ENCODE results near the gene C17orf100.
"Not testable (repeated sequence)": the region's sequence is repeated elsewhere in the genome, so short reads cannot be mapped to it uniquely, and the experiment has no call there.

The C17orf100 gene

GRCh38 chr17:6684460-6684783 is 32.9 kb downstream of the C17orf100 start:
- no peak for TF ChIP-seq POLR2AphosphoS5 (IDR thresholded peaks at IDR 0.05; ENCODE audit: borderline replicate concordance, low read depth, low read length)
- TF ChIP-seq FOXP2 (optimal IDR thresholded peaks at IDR 0.05; ENCODE audit: control extremely low read depth, extremely low read length, insufficient read depth) = no peak
- no peak for TF ChIP-seq EZH2 (IDR thresholded peaks at IDR 0.05)
- H3K36me3 ChIP-seq (ENCODE audit: insufficient read depth, low read length) = no peaks in the 10 kb centered on the region
- no peak overlapping the region for H3K27ac ChIP-seq
- DNase-seq (ENCODE audit: low read depth, low spot score) = no peak
- no peak overlapping the region for H3K9ac ChIP-seq (ENCODE audit: insufficient read length)
- no peaks in the 10 kb centered on the region for H3K9me3 ChIP-seq (ENCODE audit: low read depth, low read length)
- no peak overlapping the region for H3K4me3 ChIP-seq

DNA sequence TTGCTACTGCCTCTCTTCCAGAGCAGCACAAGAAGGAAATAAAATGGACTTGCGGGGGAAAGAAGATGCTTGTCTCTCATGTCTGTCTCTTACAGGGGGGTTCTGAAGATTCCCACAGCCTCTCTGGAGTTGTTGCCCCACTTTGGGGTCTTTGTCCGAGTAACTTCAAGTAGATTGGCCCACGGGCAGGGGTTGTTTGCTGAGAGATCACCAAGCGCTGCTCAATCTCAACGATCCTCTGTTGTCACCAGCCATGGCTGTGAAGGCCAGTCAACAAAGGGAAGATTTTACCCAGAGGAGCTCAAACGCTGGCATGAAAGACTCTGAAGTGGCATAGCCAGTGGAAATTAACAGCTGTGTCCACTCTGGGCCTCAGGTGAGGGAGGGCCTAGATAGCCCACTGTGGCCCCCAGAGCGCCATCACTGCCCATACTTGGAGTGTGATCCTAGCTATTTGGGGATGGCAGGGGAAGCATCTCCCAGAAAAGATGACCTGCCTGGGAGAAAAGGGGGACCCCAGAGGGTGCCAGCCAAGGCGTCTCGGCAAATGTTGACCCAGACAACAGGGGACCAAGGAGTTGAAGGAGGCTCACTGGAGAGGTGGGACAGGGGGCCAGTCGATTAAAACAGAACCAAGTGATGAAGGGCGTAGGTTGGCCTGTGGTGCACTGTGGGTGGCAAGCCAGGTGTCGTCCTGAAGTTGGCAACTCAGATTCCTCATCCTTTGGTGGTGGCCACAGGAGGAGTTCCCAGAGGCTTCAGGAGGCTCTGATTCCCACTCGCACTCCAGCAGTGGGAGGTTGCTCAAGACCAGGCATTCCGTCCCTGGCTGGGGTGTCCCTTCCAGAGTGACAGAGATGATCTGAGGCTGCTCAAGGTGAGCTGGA is 33.6 kb downstream of the C17orf100 start:
- H3K36me3 ChIP-seq (ENCODE audit: insufficient read depth, low read length) = no peaks in the 10 kb centered on the region
- H3K9me3 ChIP-seq (ENCODE audit: low read depth, low read length) = no peaks in the 10 kb centered on the region
- no peak for TF ChIP-seq POLR2AphosphoS5 (IDR thresholded peaks at IDR 0.05; ENCODE audit: borderline replicate concordance, low read depth, low read length)
- no peak for TF ChIP-seq EZH2 (IDR thresholded peaks at IDR 0.05)
- no peak for TF ChIP-seq FOXP2 (optimal IDR thresholded peaks at IDR 0.05; ENCODE audit: control extremely low read depth, extremely low read length, insufficient read depth)
- H3K9ac ChIP-seq (ENCODE audit: insufficient read length) = no peak overlapping the region
- H3K27ac ChIP-seq = no peak overlapping the region
- no peak overlapping the region for H3K4me3 ChIP-seq
- no peak for DNase-seq (ENCODE audit: low read depth, low spot score)

GRCh38 chr17:6686026-6686425 is 34.5 kb downstream of the C17orf100 start:
- Histone ChIP-seq H3K27ac (no peak overlapping the region), H3K4me3 (no peak overlapping the region), H3K9ac (ENCODE audit: insufficient read length) (no peak overlapping the region), H3K36me3 (ENCODE audit: insufficient read depth, low read length) (no peaks in the 10 kb centered on the region), H3K9me3 (ENCODE audit: low read depth, low read length) (no peaks in the 10 kb centered on the region)
- no peak for DNase-seq (ENCODE audit: low read depth, low spot score)
- TF ChIP-seq EZH2 (IDR thresholded peaks at IDR 0.05) (no peak), FOXP2 (optimal IDR thresholded peaks at IDR 0.05; ENCODE audit: control extremely low read depth, extremely low read length, insufficient read depth) (no peak), POLR2AphosphoS5 (IDR thresholded peaks at IDR 0.05; ENCODE audit: borderline replicate concordance, low read depth, low read length) (no peak)

GRCh38 chr17:6688944-6689343 is 37.4 kb downstream of the C17orf100 start:
- Histone ChIP-seq H3K36me3 (ENCODE audit: insufficient read depth, low read length) (no peaks in the 10 kb centered on the region), H3K9me3 (ENCODE audit: low read depth, low read length) (no peaks in the 10 kb centered on the region), H3K27ac (no peak overlapping the region), H3K9ac (ENCODE audit: insufficient read length) (no peak overlapping the region), H3K4me3 (no peak overlapping the region)
- no peak for DNase-seq (ENCODE audit: low read depth, low spot score)
- TF ChIP-seq POLR2AphosphoS5 (IDR thresholded peaks at IDR 0.05; ENCODE audit: borderline replicate concordance, low read depth, low read length) (no peak), EZH2 (IDR thresholded peaks at IDR 0.05) (no peak), FOXP2 (optimal IDR thresholded peaks at IDR 0.05; ENCODE audit: control extremely low read depth, extremely low read length, insufficient read depth) (no peak)

DNA sequence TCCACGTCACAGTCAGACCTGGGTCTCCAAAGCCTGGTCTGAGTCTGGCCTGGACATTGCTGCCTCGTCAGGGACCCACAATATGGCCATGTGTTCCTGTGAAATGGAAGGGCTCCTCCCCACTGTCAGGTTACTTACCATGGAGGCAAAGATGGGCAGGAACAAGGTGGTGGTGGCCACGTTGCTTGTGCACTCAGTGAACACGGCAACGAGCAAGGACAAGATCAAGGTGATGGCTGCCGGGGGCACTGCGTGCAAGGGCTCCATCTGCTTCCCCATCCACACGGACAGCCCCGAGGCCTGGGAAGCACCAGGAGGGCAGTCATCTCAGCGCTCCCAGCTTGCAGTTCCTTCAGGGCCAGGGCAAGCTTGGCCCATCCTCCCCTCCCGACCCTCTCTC is 39.1 kb downstream of the C17orf100 start:
- H3K36me3 ChIP-seq (ENCODE audit: insufficient read depth, low read length) = no peaks in the 10 kb centered on the region
- H3K9ac ChIP-seq (ENCODE audit: insufficient read length) = no peak overlapping the region
- no peaks in the 10 kb centered on the region for H3K9me3 ChIP-seq (ENCODE audit: low read depth, low read length)
- no peak for TF ChIP-seq POLR2AphosphoS5 (IDR thresholded peaks at IDR 0.05; ENCODE audit: borderline replicate concordance, low read depth, low read length)
- TF ChIP-seq EZH2 (IDR thresholded peaks at IDR 0.05) = no peak
- TF ChIP-seq FOXP2 (optimal IDR thresholded peaks at IDR 0.05; ENCODE audit: control extremely low read depth, extremely low read length, insufficient read depth) = no peak
- H3K27ac ChIP-seq = no peak overlapping the region
- DNase-seq (ENCODE audit: low read depth, low spot score) = no peak
- H3K4me3 ChIP-seq = no peak overlapping the region

DNA sequence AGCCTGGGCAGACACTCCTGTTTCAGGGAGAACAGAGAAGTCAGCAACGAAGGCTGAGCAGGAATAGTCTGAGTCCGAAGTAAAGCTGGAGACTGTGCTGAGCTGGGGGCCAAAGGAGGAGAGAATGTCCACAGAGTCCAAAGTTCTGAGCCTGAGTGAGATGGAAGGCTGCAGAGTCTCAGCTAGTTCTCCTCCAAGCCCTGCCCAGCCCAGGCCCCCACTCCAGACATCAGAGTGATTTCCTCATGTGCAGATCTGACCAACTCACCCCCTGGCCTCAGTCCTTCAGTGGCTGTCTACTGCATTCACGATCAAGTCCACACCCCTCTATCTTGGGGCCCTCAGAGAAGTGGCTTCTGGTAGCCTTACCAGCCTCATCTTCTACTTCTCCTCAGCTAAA is 40.0 kb downstream of the C17orf100 start:
- no peak for DNase-seq (ENCODE audit: low read depth, low spot score)
- no peak overlapping the region for H3K27ac ChIP-seq
- no peak overlapping the region for H3K4me3 ChIP-seq
- TF ChIP-seq POLR2AphosphoS5 (IDR thresholded peaks at IDR 0.05; ENCODE audit: borderline replicate concordance, low read depth, low read length) (no peak), FOXP2 (optimal IDR thresholded peaks at IDR 0.05; ENCODE audit: control extremely low read depth, extremely low read length, insufficient read depth) (no peak), EZH2 (IDR thresholded peaks at IDR 0.05) (no peak)
- H3K36me3 ChIP-seq (ENCODE audit: insufficient read depth, low read length) = no peaks in the 10 kb centered on the region
- H3K9me3 ChIP-seq (ENCODE audit: low read depth, low read length) = no peaks in the 10 kb centered on the region
- H3K9ac ChIP-seq (ENCODE audit: insufficient read length) = no peak overlapping the region

GRCh38 chr17:6691958-6692357 is 40.4 kb downstream of the C17orf100 start:
- H3K9me3 ChIP-seq (ENCODE audit: low read depth, low read length); DNase-seq (ENCODE audit: low read depth, low spot score); H3K4me3 ChIP-seq; H3K9ac ChIP-seq (ENCODE audit: insufficient read length); H3K27ac ChIP-seq; H3K36me3 ChIP-seq (ENCODE audit: insufficient read depth, low read length): not testable (repeated sequence)

- no peaks in the 10 kb centered on the region for H3K9me3 ChIP-seq (ENCODE audit: low read depth, low read length)
- TF ChIP-seq POLR2AphosphoS5 (IDR thresholded peaks at IDR 0.05; ENCODE audit: borderline replicate concordance, low read depth, low read length) (no peak), FOXP2 (optimal IDR thresholded peaks at IDR 0.05; ENCODE audit: control extremely low read depth, extremely low read length, insufficient read depth) (no peak), EZH2 (IDR thresholded peaks at IDR 0.05) (no peak)
- no peaks in the 10 kb centered on the region for H3K36me3 ChIP-seq (ENCODE audit: insufficient read depth, low read length)
- H3K27ac ChIP-seq = no peak overlapping the region
- no peak for DNase-seq (ENCODE audit: low read depth, low spot score)
- no peak overlapping the region for H3K4me3 ChIP-seq
- H3K9ac ChIP-seq (ENCODE audit: insufficient read length) = no peak overlapping the region
Observed at GRCh38 chr17:6695051-6695450, 43.5 kb downstream of the C17orf100 start.

DNA sequence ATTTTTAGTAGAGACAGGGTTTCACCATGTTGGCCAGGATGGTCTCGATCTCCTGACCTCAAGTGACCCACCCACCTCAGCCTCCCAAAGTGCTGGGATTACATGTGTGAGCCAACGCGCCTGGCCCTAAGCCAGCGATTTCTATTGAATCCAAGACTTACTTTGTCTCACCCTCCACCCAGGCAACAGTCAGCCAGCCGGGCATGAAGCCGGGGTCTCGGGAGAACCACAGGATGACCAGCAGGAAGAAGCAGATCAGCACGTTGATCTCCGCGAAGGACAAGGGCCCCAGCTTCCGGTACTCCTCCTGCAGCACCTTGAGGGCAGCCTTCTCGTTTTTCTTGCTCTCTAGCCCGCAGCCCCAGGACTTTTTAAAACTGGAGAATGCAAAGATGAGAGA is 44.0 kb downstream of the C17orf100 start:
- Histone ChIP-seq H3K9me3 (ENCODE audit: low read depth, low read length) (no peaks in the 10 kb centered on the region), H3K9ac (ENCODE audit: insufficient read length) (no peak overlapping the region), H3K27ac (no peak overlapping the region), H3K36me3 (ENCODE audit: insufficient read depth, low read length) (no peaks in the 10 kb centered on the region), H3K4me3 (no peak overlapping the region)
- DNase-seq (ENCODE audit: low read depth, low spot score) = no peak
- TF ChIP-seq POLR2AphosphoS5 (IDR thresholded peaks at IDR 0.05; ENCODE audit: borderline replicate concordance, low read depth, low read length) (no peak), FOXP2 (optimal IDR thresholded peaks at IDR 0.05; ENCODE audit: control extremely low read depth, extremely low read length, insufficient read depth) (no peak), EZH2 (IDR thresholded peaks at IDR 0.05) (no peak)

Measured in SK-N-MC (cell line).